HuH-7.5 (cell line): ENCODE data around the gene CIAO1.
"Not testable (repeated sequence)": the region's sequence is repeated elsewhere in the genome, so short reads cannot be mapped to it uniquely, and the experiment has no call there.

Experiments
- DNase-seq: peaks from one replicate; pipeline ENCODE4 v3.0.0; 2011; ENCODE audit warnings: low spot score

Gene CIAO1

DNA sequence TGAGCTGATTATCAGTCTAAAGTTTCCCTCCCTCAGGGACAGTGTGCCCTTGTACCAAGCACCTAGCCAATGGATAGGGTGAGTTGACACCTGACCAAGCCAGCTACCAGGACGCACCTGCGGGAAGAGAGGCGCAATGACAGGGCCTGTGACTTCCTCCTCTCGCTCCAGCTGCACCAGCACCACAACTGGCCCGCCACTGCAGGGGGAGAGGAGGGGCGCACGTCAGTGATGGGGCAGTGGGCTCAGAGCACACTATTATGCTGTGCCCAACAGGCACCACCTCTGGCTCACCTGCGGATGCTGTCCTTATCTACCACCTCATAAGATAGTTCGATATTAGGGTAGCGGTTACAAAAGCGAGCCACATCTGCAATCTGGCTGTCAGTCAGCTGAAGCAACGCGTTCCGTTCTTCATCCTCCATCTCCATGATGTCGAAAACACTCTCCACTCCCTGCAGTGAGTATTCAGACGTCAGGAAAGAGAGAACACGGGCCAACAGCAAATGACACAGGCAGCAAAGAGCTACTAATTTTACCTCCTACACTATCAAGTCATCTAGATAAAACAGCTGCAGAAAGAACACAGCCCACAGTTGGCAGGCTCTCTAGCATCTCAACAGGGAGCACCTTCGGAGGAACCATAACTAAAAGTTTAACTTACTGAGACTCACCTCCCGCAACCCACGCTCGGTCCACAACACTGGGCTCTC, 10.9 kb downstream of the CIAO1 start:
- DNase-seq = no peak

DNA sequence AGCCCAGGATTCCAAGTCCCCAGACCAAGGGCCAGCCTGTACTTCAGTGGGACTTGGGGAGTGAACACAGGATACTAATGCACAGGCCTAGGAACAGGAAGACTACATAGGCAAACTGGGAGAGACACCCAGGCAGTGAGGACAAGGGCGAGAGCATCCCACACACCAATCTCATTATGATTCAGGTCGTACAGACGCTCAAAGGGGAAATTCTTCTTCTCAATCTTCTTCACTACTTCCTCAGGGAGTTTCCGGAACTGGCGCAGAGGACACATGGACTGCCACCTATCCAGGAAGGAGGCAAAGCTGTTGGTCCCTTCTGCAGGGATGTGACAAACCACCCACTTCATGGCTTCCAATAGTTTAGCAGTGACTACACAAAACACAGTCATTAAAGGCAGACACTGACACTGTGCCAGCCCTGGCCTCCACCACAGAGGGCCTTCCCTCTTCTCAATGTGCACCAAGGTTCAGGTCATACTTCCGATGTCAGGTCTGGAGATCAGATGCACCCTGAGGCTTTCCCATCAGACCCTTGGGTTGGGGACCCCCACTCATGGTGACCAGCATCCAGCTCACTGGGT, 21.3 kb downstream of the CIAO1 start:
- DNase-seq = no peak

GRCh38 chr2:96291751-96292150, 25.7 kb downstream of the CIAO1 start:
- no peak for DNase-seq

- not testable (repeated sequence) for DNase-seq
These were observed 28.2 kb downstream of the CIAO1 start for GRCh38 chr2:96294271-96294670.

- no peak for DNase-seq
These were observed 30.9 kb downstream of the CIAO1 start for GRCh38 chr2:96296925-96297324.

DNA sequence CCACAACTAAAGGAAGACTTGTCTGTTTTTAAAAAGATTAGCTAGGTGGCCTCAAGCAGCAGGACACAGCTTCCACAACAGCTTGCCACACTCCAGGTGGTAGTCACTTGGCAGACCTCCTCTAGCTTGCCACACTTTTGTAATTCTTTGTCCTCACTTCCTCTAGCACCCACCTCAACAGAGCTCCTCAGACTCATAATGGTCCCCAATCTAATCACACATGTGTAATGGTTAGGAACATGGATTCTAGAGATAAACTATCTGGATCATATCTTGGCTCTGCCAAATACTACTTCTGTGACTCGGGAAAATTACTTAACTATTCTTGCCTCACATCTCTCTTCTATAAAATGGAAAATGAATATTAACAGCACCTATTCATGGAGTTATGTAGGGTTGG, 35.8 kb downstream of the CIAO1 start:
- no peak for DNase-seq

DNA sequence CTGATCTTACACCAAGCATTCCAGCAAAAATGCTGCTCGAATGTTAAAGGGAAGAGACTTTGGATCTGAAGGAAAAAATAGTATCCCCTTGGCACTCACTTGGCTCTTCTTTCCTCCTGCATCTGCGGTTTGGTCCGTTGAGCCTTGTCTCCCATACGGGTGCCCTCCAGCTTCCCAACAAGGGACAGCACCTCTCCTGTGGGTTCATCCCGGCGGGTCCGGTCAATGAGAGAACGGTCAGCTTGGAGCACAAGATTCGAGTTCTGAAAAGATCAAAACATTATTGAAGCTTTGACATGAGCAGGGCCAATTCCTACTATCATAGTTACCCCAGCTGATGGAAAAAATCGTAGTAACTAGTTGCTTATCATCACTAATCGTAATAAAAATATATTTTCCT, 38.6 kb downstream of the CIAO1 start:
- no peak for DNase-seq

DNA sequence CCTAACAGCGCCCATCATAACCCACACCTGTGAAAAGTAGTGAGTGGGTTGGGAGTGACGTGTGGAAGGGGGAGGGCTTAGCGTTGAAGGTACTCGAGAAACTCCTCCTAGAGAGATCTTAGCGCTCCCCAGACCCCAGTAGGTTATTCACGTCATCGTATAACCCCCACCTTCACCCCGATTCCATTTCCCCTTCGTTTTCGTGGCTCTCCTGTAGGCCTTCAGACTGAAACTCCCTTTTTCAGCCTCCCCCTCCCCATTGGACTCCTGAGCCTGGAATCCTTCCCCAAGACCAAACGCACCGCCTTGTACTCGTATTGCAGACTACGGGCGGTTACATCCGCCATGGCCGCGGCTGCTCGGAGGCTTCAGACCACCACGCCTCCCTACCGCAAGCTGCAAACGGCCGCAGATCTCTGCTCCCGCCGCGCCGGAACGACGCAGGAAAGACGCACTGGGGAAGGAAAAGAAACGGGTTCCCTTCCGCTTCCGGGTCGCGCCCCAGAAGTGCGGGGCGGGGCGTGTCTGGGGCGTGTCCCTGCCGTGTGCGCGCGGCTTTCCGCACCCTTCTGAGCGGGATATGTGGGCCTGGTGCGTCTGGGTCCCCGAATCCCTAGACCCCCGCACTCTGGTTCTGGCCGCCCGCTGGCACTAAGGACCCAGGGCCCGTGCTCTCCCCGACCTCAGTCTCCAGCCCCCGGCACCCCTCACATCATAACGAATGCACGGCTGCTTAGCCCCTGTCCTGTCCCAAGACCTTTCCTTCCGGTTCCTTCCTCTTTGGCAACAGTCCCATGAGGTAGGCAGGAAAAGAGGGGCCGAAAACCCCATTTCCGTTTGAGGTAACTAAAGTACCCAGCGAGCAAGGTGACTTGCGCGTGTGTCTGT, 39.3 kb downstream of the CIAO1 start, which contains the start of gene SNRNP200:
SNRNP200 (minus strand) TSS at position 456 of the 888 bp plus-strand sequence; CDS start at position 347, 109 bp downstream.
- peak; percentile 56 for DNase-seq

DNA sequence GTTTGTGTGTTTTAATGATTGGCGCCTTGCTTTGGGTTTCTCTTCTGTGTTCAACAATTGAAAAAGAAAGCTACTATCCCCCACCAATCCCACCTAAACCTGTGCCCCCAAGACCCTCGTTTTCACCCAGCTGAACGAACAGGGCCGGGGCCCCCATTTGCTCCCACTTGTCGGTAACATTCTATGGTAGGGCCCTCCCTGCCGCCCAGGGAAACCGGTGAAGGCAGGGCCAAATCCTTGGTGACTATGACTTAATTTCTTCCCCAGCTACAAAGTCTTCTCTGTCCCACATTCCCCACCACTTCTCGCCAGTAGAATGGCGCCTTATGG, 39.9 kb downstream of the CIAO1 start:
- no peak for DNase-seq

- DNase-seq = no peak
These were observed 40.3 kb downstream of the CIAO1 start for GRCh38 chr2:96306370-96306769.

GRCh38 chr2:96308248-96308647, 42.2 kb downstream of the CIAO1 start:
- DNase-seq = no peak

GRCh38 chr2:96315005-96315399, 49.0 kb downstream of the CIAO1 start:
- DNase-seq = no peak

DNA sequence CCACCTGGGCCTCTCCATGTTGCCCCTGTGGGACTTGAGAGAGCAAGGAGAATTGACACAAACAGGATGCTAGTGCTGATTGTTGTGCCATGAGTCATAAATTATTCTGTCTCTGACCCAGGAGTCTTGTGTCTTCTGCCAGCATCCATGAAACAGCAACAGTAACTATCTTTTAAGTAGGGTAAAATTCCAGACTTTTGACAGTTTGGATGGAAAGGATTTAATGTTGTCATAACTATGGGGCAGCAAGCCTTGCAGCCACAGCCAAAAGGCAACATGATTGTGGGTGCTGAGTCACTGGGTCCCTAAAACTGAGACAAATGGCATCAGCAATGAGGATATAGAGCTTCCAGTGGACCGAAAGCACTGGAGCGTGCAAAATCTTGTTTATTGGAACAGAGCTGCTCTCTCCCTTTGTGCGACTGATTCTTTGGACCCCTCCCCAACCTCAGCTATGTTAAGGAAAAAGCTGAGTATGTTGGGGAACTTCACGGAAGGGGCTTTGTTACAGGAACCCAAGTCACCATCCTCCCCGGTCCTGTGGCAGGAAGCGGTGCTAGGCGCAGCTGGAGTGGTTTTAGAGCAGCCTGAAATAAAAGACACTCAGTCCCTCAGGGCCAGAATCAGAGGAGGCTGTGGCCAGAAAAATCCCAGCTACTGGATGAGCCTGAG, 49.5 kb downstream of the CIAO1 start:
- no peak for DNase-seq

DNA sequence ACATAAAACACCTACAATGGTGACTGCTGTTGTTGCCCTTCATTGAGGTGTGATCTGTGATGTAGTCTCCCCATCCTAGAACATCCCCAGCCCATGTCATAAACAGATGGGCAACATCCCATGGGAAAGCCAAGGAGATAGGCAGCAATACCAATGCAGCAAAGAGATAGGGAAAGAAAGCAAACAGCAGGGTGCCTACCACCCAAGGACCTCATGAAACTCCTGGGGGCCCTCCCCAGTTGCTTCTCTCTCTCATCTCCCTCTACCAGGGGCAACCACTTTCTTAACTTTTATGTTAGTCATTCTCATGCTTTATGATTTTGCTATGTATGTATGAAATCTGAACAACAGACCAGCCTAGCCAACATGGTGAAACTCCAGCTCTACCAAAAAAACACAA, 51.0 kb downstream of the CIAO1 start:
- no peak for DNase-seq

GRCh38 chr2:96317584-96317997, 51.6 kb downstream of the CIAO1 start:
- DNase-seq = no peak

- DNase-seq = no peak
These were observed 52.7 kb downstream of the CIAO1 start for GRCh38 chr2:96318723-96319122.

DNA sequence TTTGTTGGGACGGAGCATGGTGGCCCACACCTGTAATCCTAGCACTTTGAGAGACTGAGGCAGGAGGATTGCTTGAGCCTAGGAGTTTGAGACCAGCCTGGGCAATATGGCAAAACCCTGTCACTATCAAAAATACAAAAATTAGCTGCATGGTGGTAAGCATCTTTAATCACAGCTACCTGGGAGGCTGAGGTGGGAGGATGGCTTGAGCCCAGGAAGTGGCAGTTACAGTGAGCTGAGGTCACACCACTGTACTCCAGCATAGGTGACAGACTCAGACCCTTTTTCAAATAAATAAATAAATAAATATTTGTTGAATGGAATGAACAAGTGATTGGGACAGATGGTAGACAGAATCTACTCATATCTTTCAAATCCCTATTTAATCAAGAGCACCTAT, 53.4 kb downstream of the CIAO1 start:
- DNase-seq = no peak

DNA sequence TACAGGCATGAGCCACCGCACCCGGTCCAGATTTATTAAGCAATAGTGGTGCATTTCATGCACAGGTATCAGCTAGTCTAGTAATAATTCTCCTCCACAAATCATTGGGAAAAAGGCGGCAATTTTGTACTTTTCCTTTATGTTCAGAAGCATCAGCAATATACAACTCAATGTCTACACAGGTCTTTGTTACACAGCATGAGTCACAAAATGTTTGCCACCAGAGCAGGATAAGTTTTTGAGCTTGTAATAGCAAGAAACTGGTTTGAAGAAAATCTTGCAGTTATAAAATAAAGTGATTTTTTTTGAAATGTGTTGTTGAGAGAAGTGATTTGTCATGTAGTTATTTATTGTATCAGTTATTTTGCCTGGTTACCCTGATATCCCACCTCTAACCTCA, 54.3 kb downstream of the CIAO1 start:
- DNase-seq = no peak

DNA sequence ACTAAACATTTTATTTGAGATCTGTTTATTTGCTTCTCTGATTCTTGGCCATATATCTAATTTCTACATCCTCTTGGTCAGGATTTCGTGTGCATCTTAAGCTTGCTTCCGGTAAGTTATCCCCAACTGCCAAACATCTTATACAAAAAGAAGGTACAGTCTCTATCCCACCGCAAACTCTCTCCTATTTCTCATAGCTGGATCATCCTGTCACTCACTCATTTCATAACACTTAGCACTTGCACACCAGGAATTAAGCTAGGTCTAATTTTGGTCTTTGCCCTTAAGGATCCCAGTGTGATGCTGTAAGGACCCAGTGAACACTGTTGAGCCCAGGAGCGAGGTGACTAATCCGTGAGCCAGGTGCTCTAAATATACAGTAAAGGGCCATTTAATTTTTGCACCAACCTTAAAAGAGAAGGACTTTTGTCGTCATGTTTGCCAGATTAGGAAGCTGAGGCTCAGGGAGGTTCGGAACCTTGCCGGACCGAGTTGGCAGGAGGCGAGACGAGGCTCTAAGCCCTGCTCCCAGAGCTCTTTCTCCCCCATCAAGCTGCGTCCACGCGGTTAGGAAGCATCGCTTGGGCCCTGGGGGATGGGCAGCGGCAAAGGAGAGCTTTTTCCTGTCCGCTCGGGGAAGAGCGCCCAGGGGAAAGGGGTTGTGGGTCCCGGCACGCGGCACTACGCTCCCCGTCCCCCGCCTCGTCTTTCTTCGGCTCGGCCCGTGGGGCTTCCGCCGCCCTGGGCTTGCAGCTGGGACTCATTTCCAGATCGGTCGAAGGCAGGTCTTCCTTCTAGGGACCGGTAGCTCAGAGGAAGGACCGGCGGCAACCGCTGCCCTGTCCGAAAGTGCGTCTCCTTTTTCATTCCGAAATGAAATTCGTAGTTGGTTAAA, 55.0 kb downstream of the CIAO1 start:
- DNase-seq = peak; percentile 41
